Measurements from ENCODE around the gene MYO5B. TPM values are rescaled to one million over a fixed set of nuclear protein-coding genes. Genes with fewer than 3 reads are reported as not detected.

MYO5B gene
- polyA plus RNA-seq, 4 donors = 45.0 to 185 (median 102) TPM

DNA sequence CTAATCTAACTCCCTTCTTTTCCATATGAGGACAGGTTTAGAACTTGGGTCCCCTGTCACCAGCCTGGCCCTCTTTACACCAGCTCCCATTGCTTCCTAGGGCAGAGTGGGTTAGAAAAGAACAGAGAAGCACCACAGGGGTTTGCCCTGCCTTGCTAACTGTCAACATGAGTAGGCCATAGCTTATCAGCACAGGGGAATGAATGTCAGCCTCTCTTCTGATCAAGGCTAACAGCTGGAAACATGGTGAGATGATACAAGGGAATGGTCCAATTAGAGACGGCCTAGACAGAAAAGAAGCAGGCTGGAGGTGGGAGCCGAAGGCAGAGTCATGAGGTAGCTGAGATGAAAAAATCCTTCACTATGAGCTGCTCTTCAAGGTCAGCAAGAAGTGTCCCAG lies 192.2 kb downstream of the MYO5B start:
- Histone ChIP-seq H3K4me3 (ENCODE audit: low read depth in 1 of 3, low read length in 3 of 3) (no peak overlapping the region), H3K27ac (ENCODE audit: low read depth in 1 of 3, low read length in 2 of 3) (no peak overlapping the region), H3K27me3 (ENCODE audit: control insufficient read depth in 3 of 3, insufficient read depth in 3 of 3, low read length in 3 of 3) (no peaks in the 10 kb centered on the region), H3K9me3 (ENCODE audit: control insufficient read depth in 2 of 2, insufficient read depth in 1 of 2, low read depth in 1 of 2, low read length in 1 of 2) (no peaks in the 10 kb centered on the region), H3K36me3 (ENCODE audit: control insufficient read depth in 3 of 3, insufficient read depth in 2 of 3, low read depth in 1 of 3, low read length in 3 of 3) (peaks cover 0 to 29% (median 2%) of the 10 kb centered on the region in 3 donors), H3K4me1 (ENCODE audit: control insufficient read depth in 3 of 3, insufficient read depth in 2 of 3, low read depth in 1 of 3, low read length in 2 of 3) (no peaks in the 10 kb centered on the region)
- 81 to 90% (median 83%) methylated on average over 2 of the region's 2 CpGs for WGBS, 3 donors
- DNase-seq = no peak
- no peak for FAIRE-seq

DNA sequence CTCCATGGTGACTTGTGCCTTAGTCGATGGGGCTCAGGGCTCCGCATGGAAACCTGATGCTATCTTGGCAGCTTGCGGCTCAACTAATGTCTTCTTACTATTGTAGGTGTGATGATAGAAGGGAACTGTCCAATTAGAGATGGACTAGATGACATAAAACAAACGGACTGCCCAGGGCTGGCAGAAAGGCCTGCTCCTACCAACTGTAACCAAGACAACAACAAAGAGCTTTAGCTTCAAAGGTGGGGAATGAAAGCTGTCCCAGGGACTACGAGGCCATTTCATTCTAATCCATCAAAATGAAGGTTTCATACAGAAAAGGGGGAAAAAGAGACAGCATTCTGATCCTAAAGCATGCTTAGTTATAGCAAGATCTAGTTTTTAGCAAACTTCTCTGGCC lies 194.7 kb downstream of the MYO5B start:
- Histone ChIP-seq H3K36me3 (ENCODE audit: control insufficient read depth in 3 of 3, insufficient read depth in 2 of 3, low read depth in 1 of 3, low read length in 3 of 3) (peaks cover 0 to 29% (median 2%) of the 10 kb centered on the region in 3 donors), H3K27ac (ENCODE audit: low read depth in 1 of 3, low read length in 2 of 3) (no peak overlapping the region), H3K27me3 (ENCODE audit: control insufficient read depth in 3 of 3, insufficient read depth in 3 of 3, low read length in 3 of 3) (no peaks in the 10 kb centered on the region), H3K4me3 (ENCODE audit: low read depth in 1 of 3, low read length in 3 of 3) (no peak overlapping the region), H3K9me3 (ENCODE audit: control insufficient read depth in 2 of 2, insufficient read depth in 1 of 2, low read depth in 1 of 2, low read length in 1 of 2) (peaks cover 0 to 3% of the 10 kb centered on the region in 2 donors), H3K4me1 (ENCODE audit: control insufficient read depth in 3 of 3, insufficient read depth in 2 of 3, low read depth in 1 of 3, low read length in 2 of 3) (no peaks in the 10 kb centered on the region)
- DNase-seq (no peak), FAIRE-seq (no peak)
- 84 to 92% (median 86%) methylated on average over 5 of the region's 5 CpGs for WGBS, 3 donors

DNA sequence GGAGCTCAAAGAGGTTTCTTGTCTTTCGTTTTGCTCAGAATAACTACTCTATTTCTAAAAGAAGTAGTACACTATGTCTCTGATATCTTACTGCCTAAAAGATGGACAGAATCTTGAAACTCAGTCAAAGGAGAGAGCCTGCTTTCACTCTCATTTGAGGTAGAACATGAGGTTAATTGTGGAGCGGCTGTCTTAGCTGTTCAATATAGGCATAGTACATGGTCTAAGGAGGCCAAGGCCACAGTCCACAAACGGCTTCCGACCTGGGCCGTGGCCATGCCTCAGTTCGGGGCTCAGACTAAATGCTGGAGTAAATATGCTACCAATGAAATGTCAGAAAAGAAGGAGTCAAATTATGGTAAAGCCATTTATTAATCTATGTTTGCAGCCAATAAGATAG lies 195.8 kb downstream of the MYO5B start:
- peaks cover 0 to 29% (median 2%) of the 10 kb centered on the region in 3 donors for H3K36me3 ChIP-seq (ENCODE audit: control insufficient read depth in 3 of 3, insufficient read depth in 2 of 3, low read depth in 1 of 3, low read length in 3 of 3)
- peaks cover 0 to 3% of the 10 kb centered on the region in 2 donors for H3K9me3 ChIP-seq (ENCODE audit: control insufficient read depth in 2 of 2, insufficient read depth in 1 of 2, low read depth in 1 of 2, low read length in 1 of 2)
- H3K4me3 ChIP-seq (ENCODE audit: low read depth in 1 of 3, low read length in 3 of 3) = no peak overlapping the region
- WGBS, 3 donors = 79 to 89% (median 86%) methylated on average over 6 of the region's 6 CpGs
- no peaks in the 10 kb centered on the region for H3K27me3 ChIP-seq (ENCODE audit: control insufficient read depth in 3 of 3, insufficient read depth in 3 of 3, low read length in 3 of 3)
- FAIRE-seq = no peak
- H3K27ac ChIP-seq (ENCODE audit: low read depth in 1 of 3, low read length in 2 of 3) = no peak overlapping the region
- H3K4me1 ChIP-seq (ENCODE audit: control insufficient read depth in 3 of 3, insufficient read depth in 2 of 3, low read depth in 1 of 3, low read length in 2 of 3) = no peaks in the 10 kb centered on the region
- no peak for DNase-seq

DNA sequence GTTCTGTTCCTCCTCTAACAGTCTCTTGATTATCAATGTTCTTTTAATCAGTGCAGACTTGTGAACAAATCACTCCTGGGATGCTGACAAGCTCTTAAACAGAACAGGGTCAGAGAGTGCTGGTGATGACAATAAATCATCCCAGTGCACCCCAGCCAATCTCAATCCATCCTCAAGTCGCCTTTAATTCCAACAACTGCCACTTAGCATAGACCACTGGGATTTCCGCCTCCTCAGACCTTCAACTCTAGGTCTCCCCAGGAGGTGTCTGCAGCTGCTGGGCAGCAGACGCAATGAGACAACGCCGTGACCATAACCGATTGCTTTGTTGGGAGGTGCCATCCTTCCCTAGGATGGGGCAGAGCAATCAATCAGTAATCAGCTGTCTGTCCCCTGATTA lies 197.4 kb downstream of the MYO5B start:
- H3K27me3 ChIP-seq (ENCODE audit: control insufficient read depth in 3 of 3, insufficient read depth in 3 of 3, low read length in 3 of 3) = no peaks in the 10 kb centered on the region
- 71 to 91% (median 84%) methylated on average over 6 of the region's 6 CpGs for WGBS, 3 donors
- no peaks in the 10 kb centered on the region for H3K4me1 ChIP-seq (ENCODE audit: control insufficient read depth in 3 of 3, insufficient read depth in 2 of 3, low read depth in 1 of 3, low read length in 2 of 3)
- peaks cover 0 to 3% of the 10 kb centered on the region in 2 donors for H3K9me3 ChIP-seq (ENCODE audit: control insufficient read depth in 2 of 2, insufficient read depth in 1 of 2, low read depth in 1 of 2, low read length in 1 of 2)
- H3K27ac ChIP-seq (ENCODE audit: low read depth in 1 of 3, low read length in 2 of 3) = no peak overlapping the region
- H3K4me3 ChIP-seq (ENCODE audit: low read depth in 1 of 3, low read length in 3 of 3) = no peak overlapping the region
- FAIRE-seq (no peak), DNase-seq (no peak)
- peaks cover 0 to 28% (median 2%) of the 10 kb centered on the region in 3 donors for H3K36me3 ChIP-seq (ENCODE audit: control insufficient read depth in 3 of 3, insufficient read depth in 2 of 3, low read depth in 1 of 3, low read length in 3 of 3)

DNA sequence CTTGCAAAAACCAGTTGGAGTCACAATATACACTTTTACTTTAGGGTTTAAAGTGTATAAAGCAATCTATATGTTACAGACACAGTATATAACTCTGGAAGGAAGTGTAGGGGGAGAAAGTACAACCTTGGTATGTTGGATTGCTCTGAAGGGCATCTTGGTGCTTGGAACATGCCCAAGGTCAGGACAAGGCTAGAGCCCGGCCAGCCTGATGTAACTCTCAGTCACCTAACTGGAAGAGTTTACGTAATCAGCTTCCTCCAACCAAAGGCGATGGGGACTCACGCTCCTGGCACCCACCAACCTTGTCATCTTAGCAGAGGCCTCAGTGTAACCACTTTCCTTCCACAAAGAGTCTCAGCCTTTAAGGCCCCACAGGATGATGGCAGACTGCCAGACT lies 200.5 kb downstream of the MYO5B start:
- peaks cover 0 to 24% (median 0%) of the 10 kb centered on the region in 3 donors for H3K36me3 ChIP-seq (ENCODE audit: control insufficient read depth in 3 of 3, insufficient read depth in 2 of 3, low read depth in 1 of 3, low read length in 3 of 3)
- peaks cover 0 to 3% of the 10 kb centered on the region in 2 donors for H3K9me3 ChIP-seq (ENCODE audit: control insufficient read depth in 2 of 2, insufficient read depth in 1 of 2, low read depth in 1 of 2, low read length in 1 of 2)
- no peak overlapping the region for H3K4me3 ChIP-seq (ENCODE audit: low read depth in 1 of 3, low read length in 3 of 3)
- WGBS, 3 donors = 77 to 91% (median 88%) methylated on average over 4 of the region's 4 CpGs
- no peaks in the 10 kb centered on the region for H3K27me3 ChIP-seq (ENCODE audit: control insufficient read depth in 3 of 3, insufficient read depth in 3 of 3, low read length in 3 of 3)
- H3K4me1 ChIP-seq (ENCODE audit: control insufficient read depth in 3 of 3, insufficient read depth in 2 of 3, low read depth in 1 of 3, low read length in 2 of 3) = no peaks in the 10 kb centered on the region
- FAIRE-seq = no peak
- no peak for DNase-seq
- H3K27ac ChIP-seq (ENCODE audit: low read depth in 1 of 3, low read length in 2 of 3) = no peak overlapping the region

DNA sequence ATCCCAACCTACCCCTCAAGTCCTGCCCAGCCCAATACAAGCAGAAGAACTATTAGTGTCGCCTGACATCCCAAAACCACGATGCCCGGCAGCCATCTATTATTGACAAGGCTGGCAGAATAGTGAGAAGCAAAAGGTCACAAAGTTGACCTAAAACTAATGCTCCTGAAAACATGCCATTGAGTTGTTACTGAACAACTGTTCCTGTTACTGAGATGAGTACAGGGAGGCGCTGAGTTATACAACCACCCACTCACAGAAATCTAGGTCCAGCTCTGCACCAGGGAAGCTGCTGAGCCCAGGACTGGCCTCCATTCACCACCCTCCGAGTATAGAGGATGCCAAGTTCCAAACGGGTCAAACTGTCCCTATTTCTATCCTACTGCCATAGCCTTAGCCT lies 201.6 kb downstream of the MYO5B start:
- H3K27me3 ChIP-seq (ENCODE audit: control insufficient read depth in 3 of 3, insufficient read depth in 3 of 3, low read length in 3 of 3) = no peaks in the 10 kb centered on the region
- WGBS, 3 donors = 85 to 92% (median 90%) methylated on average over 6 of the region's 6 CpGs
- H3K4me3 ChIP-seq (ENCODE audit: low read depth in 1 of 3, low read length in 3 of 3) = no peak overlapping the region
- peaks cover 0 to 34% (median 3%) of the 10 kb centered on the region in 3 donors for H3K36me3 ChIP-seq (ENCODE audit: control insufficient read depth in 3 of 3, insufficient read depth in 2 of 3, low read depth in 1 of 3, low read length in 3 of 3)
- FAIRE-seq = no peak
- H3K9me3 ChIP-seq (ENCODE audit: control insufficient read depth in 2 of 2, insufficient read depth in 1 of 2, low read depth in 1 of 2, low read length in 1 of 2) = peaks cover 0 to 3% of the 10 kb centered on the region in 2 donors
- H3K4me1 ChIP-seq (ENCODE audit: control insufficient read depth in 3 of 3, insufficient read depth in 2 of 3, low read depth in 1 of 3, low read length in 2 of 3) = no peaks in the 10 kb centered on the region
- DNase-seq = no peak
- H3K27ac ChIP-seq (ENCODE audit: low read depth in 1 of 3, low read length in 2 of 3) = no peak overlapping the region

DNA sequence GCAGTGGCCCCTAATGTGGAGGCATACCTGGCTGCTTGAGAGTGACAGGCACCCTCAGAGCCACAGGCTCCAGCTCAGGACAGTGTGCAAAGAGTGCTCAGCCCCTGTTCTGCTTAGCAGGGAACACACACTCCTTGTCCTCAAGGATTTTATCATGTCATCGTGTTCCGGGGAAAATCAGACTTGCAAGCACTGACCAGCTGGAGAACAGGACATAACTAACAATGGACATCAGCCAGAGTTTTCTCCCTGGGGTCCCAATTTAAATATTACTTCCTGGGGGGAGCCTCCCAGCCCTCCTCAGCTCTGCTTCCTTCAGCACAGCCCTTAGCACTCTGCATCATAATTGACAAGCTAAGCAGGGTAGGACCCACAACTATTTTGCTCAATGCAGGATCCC lies 206.2 kb downstream of the MYO5B start:
- H3K27ac ChIP-seq (ENCODE audit: low read depth in 1 of 3, low read length in 2 of 3) = no peak overlapping the region
- no peaks in the 10 kb centered on the region for H3K27me3 ChIP-seq (ENCODE audit: control insufficient read depth in 3 of 3, insufficient read depth in 3 of 3, low read length in 3 of 3)
- H3K9me3 ChIP-seq (ENCODE audit: control insufficient read depth in 2 of 2, insufficient read depth in 1 of 2, low read depth in 1 of 2, low read length in 1 of 2) = no peaks in the 10 kb centered on the region
- FAIRE-seq = no peak
- H3K36me3 ChIP-seq (ENCODE audit: control insufficient read depth in 3 of 3, insufficient read depth in 2 of 3, low read depth in 1 of 3, low read length in 3 of 3) = peaks cover 0 to 40% (median 8%) of the 10 kb centered on the region in 3 donors
- H3K4me1 ChIP-seq (ENCODE audit: control insufficient read depth in 3 of 3, insufficient read depth in 2 of 3, low read depth in 1 of 3, low read length in 2 of 3) = no peaks in the 10 kb centered on the region
- no peak overlapping the region for H3K4me3 ChIP-seq (ENCODE audit: low read depth in 1 of 3, low read length in 3 of 3)
- 56 to 100% (median 94%) methylated on average over 2 of the region's 2 CpGs for WGBS, 3 donors
- no peak for DNase-seq

DNA sequence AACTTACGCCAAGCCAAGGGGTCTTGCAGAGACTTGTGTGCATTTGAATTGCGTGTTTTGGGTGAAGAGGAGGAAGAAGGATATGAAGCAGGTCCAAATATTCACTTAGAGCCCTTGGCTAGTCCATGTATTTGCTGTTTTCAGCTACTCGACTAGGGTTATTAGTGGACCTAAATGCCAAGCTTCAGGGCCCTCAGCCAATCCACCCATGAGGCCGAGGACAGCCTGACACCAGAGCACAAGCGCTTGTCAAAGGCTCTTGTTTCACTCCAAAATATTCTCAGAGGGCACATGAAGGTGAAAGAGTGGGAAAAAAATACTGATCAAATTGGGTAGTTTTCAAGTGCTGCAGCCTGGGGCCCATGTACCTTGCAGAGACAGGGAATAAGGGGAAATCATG lies 206.8 kb downstream of the MYO5B start:
- whole genome bisulfite sequencing, 3 donors = 84 to 96% (median 87%) methylated on average over 5 of the region's 5 CpGs
- Histone ChIP-seq H3K4me1 (ENCODE audit: control insufficient read depth in 3 of 3, insufficient read depth in 2 of 3, low read depth in 1 of 3, low read length in 2 of 3) (no peaks in the 10 kb centered on the region), H3K27me3 (ENCODE audit: control insufficient read depth in 3 of 3, insufficient read depth in 3 of 3, low read length in 3 of 3) (no peaks in the 10 kb centered on the region), H3K36me3 (ENCODE audit: control insufficient read depth in 3 of 3, insufficient read depth in 2 of 3, low read depth in 1 of 3, low read length in 3 of 3) (peaks cover 0 to 43% (median 8%) of the 10 kb centered on the region in 3 donors), H3K9me3 (ENCODE audit: control insufficient read depth in 2 of 2, insufficient read depth in 1 of 2, low read depth in 1 of 2, low read length in 1 of 2) (no peaks in the 10 kb centered on the region), H3K27ac (ENCODE audit: low read depth in 1 of 3, low read length in 2 of 3) (no peak overlapping the region), H3K4me3 (ENCODE audit: low read depth in 1 of 3, low read length in 3 of 3) (no peak overlapping the region)
- no peak for DNase-seq
- no peak for FAIRE-seq

DNA sequence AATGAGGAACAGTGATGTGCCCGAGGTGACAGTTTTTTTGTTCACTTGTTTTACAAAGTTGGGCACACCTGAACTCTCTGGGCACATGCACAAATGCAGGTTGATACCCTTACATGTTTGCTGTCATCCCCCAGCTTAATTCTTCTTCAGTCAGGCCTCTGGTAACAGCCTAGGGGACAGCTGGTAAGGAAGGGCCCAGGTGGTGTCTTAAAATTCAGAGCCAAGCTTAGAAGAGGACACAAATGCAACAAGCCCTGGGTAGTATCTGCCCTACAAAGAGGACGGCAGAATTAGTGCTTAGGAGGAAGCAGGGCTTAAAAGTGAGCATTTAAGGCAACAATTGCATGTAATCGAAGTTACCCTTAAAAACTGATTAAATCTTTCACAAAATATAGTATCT lies 209.7 kb downstream of the MYO5B start:
- no peaks in the 10 kb centered on the region for H3K4me1 ChIP-seq (ENCODE audit: control insufficient read depth in 3 of 3, insufficient read depth in 2 of 3, low read depth in 1 of 3, low read length in 2 of 3)
- DNase-seq (no peak), FAIRE-seq (no peak)
- no peaks in the 10 kb centered on the region for H3K27me3 ChIP-seq (ENCODE audit: control insufficient read depth in 3 of 3, insufficient read depth in 3 of 3, low read length in 3 of 3)
- WGBS, 3 donors = 69 to 82% (median 76%) methylated on average over 3 of the region's 3 CpGs
- no peak overlapping the region for H3K27ac ChIP-seq (ENCODE audit: low read depth in 1 of 3, low read length in 2 of 3)
- H3K4me3 ChIP-seq (ENCODE audit: low read depth in 1 of 3, low read length in 3 of 3) = no peak overlapping the region
- H3K36me3 ChIP-seq (ENCODE audit: control insufficient read depth in 3 of 3, insufficient read depth in 2 of 3, low read depth in 1 of 3, low read length in 3 of 3) = peaks cover 0 to 38% (median 13%) of the 10 kb centered on the region in 3 donors
- H3K9me3 ChIP-seq (ENCODE audit: control insufficient read depth in 2 of 2, insufficient read depth in 1 of 2, low read depth in 1 of 2, low read length in 1 of 2) = no peaks in the 10 kb centered on the region

Data from small intestine (tissue), 7 donors.